ENCODE measurements around the gene ILKAP. TPM values are rescaled to one million over a fixed set of nuclear protein-coding genes. Genes with fewer than 3 reads are reported as not detected.

The ILKAP gene
- total and polyA plus RNA-seq, 2 experiments from 2014 or later = 25.9 to 37.5 TPM

GRCh38 chr2:238235856-238236255 lies 32.4 kb upstream of the ILKAP start:
- H3K4me2 ChIP-seq = no peak overlapping the region
- H3K27ac ChIP-seq = no peak overlapping the region
- H3K27me3 ChIP-seq = peaks cover 14% of the 10 kb centered on the region
- no peak for DNase-seq (ENCODE audit: low spot score)
- H3K4me1 ChIP-seq (ENCODE audit: insufficient read depth) = peaks cover 16% of the 10 kb centered on the region
- H3K79me2 ChIP-seq = no peaks in the 10 kb centered on the region
- H3K9me2 ChIP-seq (replicated peaks; ENCODE audit: insufficient read depth) = no peaks in the 10 kb centered on the region
- H4K20me1 ChIP-seq (ENCODE audit: insufficient read depth, poor library complexity, severe bottlenecking) = no peaks in the 10 kb centered on the region
- H3K4me3 ChIP-seq = no peak overlapping the region
- H2AFZ ChIP-seq = no peak overlapping the region
- H3K9me3 ChIP-seq (ENCODE audit: low read depth) = no peaks in the 10 kb centered on the region
- TF ChIP-seq EZH2phosphoT487 (IDR thresholded peaks at IDR 0.05; ENCODE audit: low read depth, severe bottlenecking, unreplicated experiment) (no peak), EZH2 (IDR thresholded peaks at IDR 0.05; ENCODE audit: borderline replicate concordance) (no peak)
- TF ChIP-seq, protein P1, sequence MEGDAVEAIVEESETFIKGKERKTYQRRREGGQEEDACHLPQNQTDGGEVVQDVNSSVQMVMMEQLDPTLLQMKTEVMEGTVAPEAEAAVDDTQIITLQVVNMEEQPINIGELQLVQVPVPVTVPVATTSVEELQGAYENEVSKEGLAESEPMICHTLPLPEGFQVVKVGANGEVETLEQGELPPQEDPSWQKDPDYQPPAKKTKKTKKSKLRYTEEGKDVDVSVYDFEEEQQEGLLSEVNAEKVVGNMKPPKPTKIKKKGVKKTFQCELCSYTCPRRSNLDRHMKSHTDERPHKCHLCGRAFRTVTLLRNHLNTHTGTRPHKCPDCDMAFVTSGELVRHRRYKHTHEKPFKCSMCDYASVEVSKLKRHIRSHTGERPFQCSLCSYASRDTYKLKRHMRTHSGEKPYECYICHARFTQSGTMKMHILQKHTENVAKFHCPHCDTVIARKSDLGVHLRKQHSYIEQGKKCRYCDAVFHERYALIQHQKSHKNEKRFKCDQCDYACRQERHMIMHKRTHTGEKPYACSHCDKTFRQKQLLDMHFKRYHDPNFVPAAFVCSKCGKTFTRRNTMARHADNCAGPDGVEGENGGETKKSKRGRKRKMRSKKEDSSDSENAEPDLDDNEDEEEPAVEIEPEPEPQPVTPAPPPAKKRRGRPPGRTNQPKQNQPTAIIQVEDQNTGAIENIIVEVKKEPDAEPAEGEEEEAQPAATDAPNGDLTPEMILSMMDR (IDR thresholded peaks at IDR 0.05; ENCODE audit: poor library complexity) = no peak
- H3K36me3 ChIP-seq (replicated peaks; ENCODE audit: insufficient read depth, low read depth) = no peaks in the 10 kb centered on the region
- WGBS (ENCODE audit: low lambda C conversion rate, missing lambda C conversion rate) = 82% methylated on average over 7 of the region's 7 CpGs

DNA sequence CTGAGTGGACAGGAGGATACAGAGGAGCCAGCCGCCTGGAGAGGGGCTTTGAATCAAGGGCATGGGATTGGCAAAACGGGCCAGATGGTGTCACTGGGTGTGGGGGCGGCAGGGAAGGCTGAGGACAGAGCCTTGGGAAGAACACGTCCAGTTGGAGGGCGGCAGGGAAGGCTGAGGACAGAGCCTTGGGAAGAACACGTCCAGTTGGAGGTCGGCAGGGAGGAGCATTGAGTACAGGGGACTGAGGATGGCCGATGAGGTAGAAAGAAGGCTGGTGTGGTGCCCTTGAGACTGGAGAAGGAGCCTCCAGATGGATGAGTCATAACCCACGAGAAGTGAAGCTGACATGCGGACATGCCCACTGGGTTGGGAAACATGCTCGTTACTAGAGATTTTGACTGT lies 31.8 kb upstream of the ILKAP start:
- Histone ChIP-seq H3K36me3 (replicated peaks; ENCODE audit: insufficient read depth, low read depth) (no peaks in the 10 kb centered on the region), H3K9me2 (replicated peaks; ENCODE audit: insufficient read depth) (no peaks in the 10 kb centered on the region), H3K9me3 (ENCODE audit: low read depth) (no peaks in the 10 kb centered on the region), H3K4me2 (no peak overlapping the region), H3K27me3 (peaks cover 14% of the 10 kb centered on the region), H3K4me3 (no peak overlapping the region), H4K20me1 (ENCODE audit: insufficient read depth, poor library complexity, severe bottlenecking) (no peaks in the 10 kb centered on the region), H3K27ac (no peak overlapping the region), H2AFZ (no peak overlapping the region), H3K4me1 (ENCODE audit: insufficient read depth) (peaks cover 14% of the 10 kb centered on the region), H3K79me2 (no peaks in the 10 kb centered on the region)
- TF ChIP-seq EZH2phosphoT487 (IDR thresholded peaks at IDR 0.05; ENCODE audit: low read depth, severe bottlenecking, unreplicated experiment) (no peak), EZH2 (IDR thresholded peaks at IDR 0.05; ENCODE audit: borderline replicate concordance) (no peak)
- TF ChIP-seq, protein P1 (IDR thresholded peaks at IDR 0.05; ENCODE audit: poor library complexity) = no peak
- no peak for DNase-seq (ENCODE audit: low spot score)
- WGBS (ENCODE audit: low lambda C conversion rate, missing lambda C conversion rate) = 79% methylated on average over 11 of the region's 11 CpGs

GRCh38 chr2:238233625-238234024 lies 30.1 kb upstream of the ILKAP start:
- H3K79me2 ChIP-seq = no peaks in the 10 kb centered on the region
- H4K20me1 ChIP-seq (ENCODE audit: insufficient read depth, poor library complexity, severe bottlenecking) = no peaks in the 10 kb centered on the region
- WGBS (ENCODE audit: low lambda C conversion rate, missing lambda C conversion rate) = 82% methylated on average over 12 of the region's 12 CpGs
- no peak for DNase-seq (ENCODE audit: low spot score)
- H3K9me3 ChIP-seq (ENCODE audit: low read depth) = no peaks in the 10 kb centered on the region
- H3K9me2 ChIP-seq (replicated peaks; ENCODE audit: insufficient read depth) = no peaks in the 10 kb centered on the region
- H3K27me3 ChIP-seq = peaks cover 10% of the 10 kb centered on the region
- H3K27ac ChIP-seq = no peak overlapping the region
- no peaks in the 10 kb centered on the region for H3K36me3 ChIP-seq (replicated peaks; ENCODE audit: insufficient read depth, low read depth)
- no peak overlapping the region for H2AFZ ChIP-seq
- no peak overlapping the region for H3K4me2 ChIP-seq
- peaks cover 13% of the 10 kb centered on the region for H3K4me1 ChIP-seq (ENCODE audit: insufficient read depth)
- TF ChIP-seq EZH2 (IDR thresholded peaks at IDR 0.05; ENCODE audit: borderline replicate concordance) (no peak), EZH2phosphoT487 (IDR thresholded peaks at IDR 0.05; ENCODE audit: low read depth, severe bottlenecking, unreplicated experiment) (no peak)
- TF ChIP-seq, protein P1 (IDR thresholded peaks at IDR 0.05; ENCODE audit: poor library complexity) = no peak
- no peak overlapping the region for H3K4me3 ChIP-seq

- Histone ChIP-seq H3K27me3 (no peaks in the 10 kb centered on the region), H3K9me3 (ENCODE audit: low read depth) (no peaks in the 10 kb centered on the region), H3K9me2 (replicated peaks; ENCODE audit: insufficient read depth) (no peaks in the 10 kb centered on the region), H3K27ac (no peak overlapping the region), H3K4me1 (ENCODE audit: insufficient read depth) (peaks cover 13% of the 10 kb centered on the region), H2AFZ (peak overlapping the region; percentile 99), H3K4me2 (peak overlapping the region; percentile 100), H3K36me3 (replicated peaks; ENCODE audit: insufficient read depth, low read depth) (no peaks in the 10 kb centered on the region), H4K20me1 (ENCODE audit: insufficient read depth, poor library complexity, severe bottlenecking) (no peaks in the 10 kb centered on the region), H3K79me2 (no peaks in the 10 kb centered on the region), H3K4me3 (no peak overlapping the region)
- TF ChIP-seq, protein P1 (IDR thresholded peaks at IDR 0.05; ENCODE audit: poor library complexity) = no peak
- TF ChIP-seq EZH2 (IDR thresholded peaks at IDR 0.05; ENCODE audit: borderline replicate concordance) = no peak
- no peak for TF ChIP-seq EZH2phosphoT487 (IDR thresholded peaks at IDR 0.05; ENCODE audit: low read depth, severe bottlenecking, unreplicated experiment)
- 73% methylated on average over 21 of the region's 21 CpGs for WGBS (ENCODE audit: low lambda C conversion rate, missing lambda C conversion rate)
- no peak for DNase-seq (ENCODE audit: low spot score)
These were observed 28.3 kb upstream of the ILKAP start for GRCh38 chr2:238231809-238232208.
